Panc1 (cell line): Measurements from ENCODE around the gene OTUD6A. TPM values are rescaled to one million over a fixed set of nuclear protein-coding genes. Genes with fewer than 3 reads are reported as not detected.

Experiments
- ATAC-seq: fragments of 200-7000 bp; cut with Tn5 transposase; 2 replicates; pipeline ENCODE4 v1.9.1; 2020; ENCODE audit warnings: mild to moderate bottlenecking, moderate library complexity
- BruUV-seq: library from RNA; stranded (reverse); fragments of 400-500 nt; replicated peaks from 2 replicates; lab custom pipeline; 2021; lab: Mats Ljungman, UMichigan
- CTCF ChIA-PET: fragments of 300-600 bp; sonication (Branson Sonifier 250); formaldehyde crosslinking; loops from one replicate; lab custom pipeline; 2022; ENCODE audit warnings: antibody characterized with exemption; lab: Charles Lee
- POLR2A ChIA-PET: fragments of 300-600 bp; sonication (Branson Sonifier 250); formaldehyde crosslinking; loops from one replicate; lab custom pipeline; 2022; ENCODE audit warnings: antibody characterized with exemption; lab: Charles Lee
- DNase-seq: peaks from one replicate; pipeline ENCODE4 v3.0.0-alpha.2; 2010; ENCODE audit warnings: low read depth, low spot score
- H3K27ac ChIP-seq: 2 replicates; pipeline ENCODE4 v1.5.1; 2011; ENCODE audit warnings: mild to moderate bottlenecking, low read length, inconsistent platforms
- H3K27me3 ChIP-seq: fragments of 200-500 bp; sonication (Bioruptor generic); 2 replicates; pipeline ENCODE4 v1.6.0; 2014; ENCODE audit warnings: low read length, inconsistent platforms; ENCODE audit not compliant: control insufficient read depth, insufficient read depth
- H3K36me3 ChIP-seq: fragments of 200-500 bp; sonication (Bioruptor generic); 2 replicates; pipeline ENCODE4 v1.5.1; 2014; ENCODE audit warnings: inconsistent platforms, mild to moderate bottlenecking, low read length, moderate library complexity; ENCODE audit not compliant: control insufficient read depth, insufficient read depth
- H3K4me1 ChIP-seq: 2 replicates; pipeline ENCODE4 v1.5.1; 2011; ENCODE audit warnings: inconsistent platforms, mild to moderate bottlenecking, low read length, moderate library complexity; ENCODE audit not compliant: control insufficient read depth, insufficient read depth
- H3K4me3 ChIP-seq, 2 experiments: 2 replicates each; pipeline ENCODE4 v1.5.1; 2011 to 2012; ENCODE audit warnings: low read depth in 2 of 2, low read length in 2 of 2, mild to moderate bottlenecking in 2 of 2, inconsistent platforms in 1 of 2, moderate library complexity in 1 of 2
- H3K9me3 ChIP-seq: fragments of 200-500 bp; sonication (Bioruptor generic); 2 replicates; pipeline ENCODE4 v1.5.1; 2014; ENCODE audit warnings: low read depth, mild to moderate bottlenecking, inconsistent platforms, low read length, moderate library complexity; ENCODE audit not compliant: control insufficient read depth, insufficient read depth
- CTCF ChIP-seq: fragments of 450-650 bp; IDR thresholded peaks from 2 replicates; pipeline ENCODE4 v1.5.1; 2017; ENCODE audit warnings: mild to moderate bottlenecking
- POLR2AphosphoS5 ChIP-seq: IDR thresholded peaks from 2 replicates; pipeline ENCODE4 v1.6.1; 2012; ENCODE audit warnings: mild to moderate bottlenecking, low read depth, low read length, moderate library complexity
- REST ChIP-seq, 2 experiments: IDR thresholded peaks; 2 replicates each; pipeline ENCODE4 v1.6.1; 2011 to 2012; ENCODE audit warnings: low read depth in 2 of 2, control low read depth in 1 of 2, low read length in 1 of 2, mild to moderate bottlenecking in 1 of 2, moderate library complexity in 1 of 2; ENCODE audit not compliant: insufficient read depth in 1 of 2
- SIN3A ChIP-seq: IDR thresholded peaks from 2 replicates; pipeline ENCODE4 v1.6.1; 2012; ENCODE audit warnings: low read depth, mild to moderate bottlenecking, low read length, moderate library complexity, borderline replicate concordance; ENCODE audit not compliant: insufficient read depth
- TCF7L2 ChIP-seq: IDR thresholded peaks from 2 replicates; pipeline ENCODE4 v1.6.1; 2011; ENCODE audit warnings: mild to moderate bottlenecking, low read depth, low read length, inconsistent platforms
- in situ Hi-C: cut with HindIII; loops from 2 replicates; pipeline ENCODE4 v1.10.0; 2016; ENCODE audit warnings: low sequenced_read_pairs, low pct_unique_long_range_greater_than_20kb
- intact Hi-C: fragments of 100-400 bp; cut with micrococcal nuclease; formaldehyde crosslinking; loops from one replicate; pipeline ENCODE4 v1.10.0; 2022; ENCODE audit not compliant: unreplicated experiment
- total RNA-seq: library from RNA; stranded (reverse); gene quantifications from one replicate; pipeline ENCODE4 v1.2.1, GENCODE V29; 2021; ENCODE audit not compliant: unreplicated experiment

The OTUD6A gene
- total RNA-seq, 1 experiment from 2014 or later = not detected

DNA sequence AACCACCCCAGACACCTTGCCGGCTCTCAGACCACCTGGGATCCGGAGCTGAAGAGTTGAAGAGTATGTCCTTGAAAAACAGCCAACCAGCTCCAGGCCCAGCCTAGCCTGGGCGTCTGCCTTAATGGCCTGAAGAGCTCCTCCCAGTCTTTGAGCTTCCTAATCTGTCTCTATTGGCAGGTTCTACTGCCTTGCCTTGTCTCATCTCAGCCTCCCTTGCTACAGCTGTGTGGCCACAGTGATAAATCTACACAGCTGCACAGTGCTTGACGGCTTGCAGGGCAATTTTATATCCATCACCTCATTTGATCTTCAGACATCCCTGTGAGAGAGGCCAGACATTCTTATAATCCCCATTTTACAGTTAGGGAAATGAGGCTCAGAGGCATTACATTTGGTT is 32.4 kb upstream of the OTUD6A start:
- H3K27ac ChIP-seq = no peak overlapping the region
- H3K36me3 ChIP-seq = no peaks in the 10 kb centered on the region
- no peak for TF ChIP-seq CTCF
- no peak for TF ChIP-seq TCF7L2
- no peak for TF ChIP-seq REST (IDR thresholded peaks at IDR 0.05; ENCODE audit: insufficient read depth in 1 of 2, low read depth in 2 of 2, low read length in 1 of 2)
- no peak for TF ChIP-seq SIN3A
- no peak for TF ChIP-seq POLR2AphosphoS5
- ATAC-seq (no peak), DNase-seq (no peak)
- no peaks in the 10 kb centered on the region for H3K9me3 ChIP-seq
- no peaks in the 10 kb centered on the region for H3K27me3 ChIP-seq
- POLR2A ChIA-PET = interaction anchor here (0.5 kb wide), 1 partner anchor 59 kb away, joined by 3 read pairs; no protein-coding TSS in a partner anchor
- no peaks in the 10 kb centered on the region for H3K4me1 ChIP-seq
- H3K4me3 ChIP-seq = no peak overlapping the region
- CTCF ChIA-PET = interaction anchor here (1.9 kb wide), 1 partner anchor 491 kb away, joined by 5 read pairs; no protein-coding TSS in a partner anchor
- in situ Hi-C loops (no loop called here), intact Hi-C loops (loop anchor here (10.0 kb wide), 1 partner anchor 535 kb away; no protein-coding TSS in a partner anchor)
- BruUV-seq = no TSS peak

- no peaks in the 10 kb centered on the region for H3K36me3 ChIP-seq
- H3K27me3 ChIP-seq = no peaks in the 10 kb centered on the region
- CTCF ChIA-PET = interaction anchor here (0.9 to 1.9 kb wide), 2 partner anchors 12 to 492 kb away, joined by 3 to 5 read pairs; no protein-coding TSS in a partner anchor
- intact Hi-C loops = loop anchor here (10.0 kb wide), 1 partner anchor 536 kb away; no protein-coding TSS in a partner anchor
- POLR2A ChIA-PET = interaction anchor here (0.5 kb wide), 1 partner anchor 60 kb away, joined by 3 read pairs; no protein-coding TSS in a partner anchor
- in situ Hi-C loops = no loop called here
- ATAC-seq = peak; percentile 73
- H3K4me3 ChIP-seq = no peak overlapping the region
- no TSS peak for BruUV-seq
- H3K9me3 ChIP-seq = no peaks in the 10 kb centered on the region
- no peak overlapping the region for H3K27ac ChIP-seq
- no peaks in the 10 kb centered on the region for H3K4me1 ChIP-seq
- peak; percentile 25 for DNase-seq
- TF ChIP-seq POLR2AphosphoS5 (no peak), SIN3A (no peak), CTCF (peak; percentile 83)
These were observed 31.9 kb upstream of the OTUD6A start for GRCh38 chrX:70030301-70030767.
